Right lobe of liver (tissue), 4 donors: ENCODE results near the gene PREX1.

Experiments used
- CTCF ChIP-seq, 4 donors: fragments of 200-600 bp in 3 of 4; fragments of 450-650 bp in 1 of 4; IDR thresholded peaks; one replicate each; pipeline versions ENCODE4 v1.5.1 to v1.8.0; 2016 to 2022; ENCODE audit warnings: antibody characterized with exemption in 4 of 4, mild to moderate bottlenecking in 2 of 4
- POLR2A ChIP-seq: fragments of 450-650 bp; IDR thresholded peaks from one replicate; pipeline ENCODE4 v1.6.1; 2017; ENCODE audit warnings: antibody characterized with exemption, mild to moderate bottlenecking
- donor health status: DM: no; HTN: no; CAD: no.
- donor health status: DM: no; HTN: no; CAD: no.
- donor health status: DM: no; HTN: yes; CAD: no.

- TF ChIP-seq CTCF (IDR thresholded peaks at IDR 0.05) (no peak), POLR2A (no peak)
Measured at GRCh38 chr20:48630342-48631075, 197.3 kb downstream of the PREX1 start.
